GM06990 (cell line): ENCODE results near the gene PM20D1.

ENCODE experiments used
- DNase-seq: peaks from one replicate; pipeline ENCODE4 v3.0.0-alpha.2; 2011; ENCODE audit not compliant: insufficient read length; ENCODE audit errors: extremely low read depth
- H3K27me3 ChIP-seq: replicated peaks from 2 replicates; pipeline ENCODE4 v1.6.0; 2011; ENCODE audit warnings: low read length; ENCODE audit not compliant: control insufficient read depth, insufficient read depth
- H3K36me3 ChIP-seq: 2 replicates; pipeline ENCODE4 v1.5.1; 2011; ENCODE audit warnings: low read length; ENCODE audit not compliant: control insufficient read depth, insufficient read depth
- H3K4me3 ChIP-seq: replicated peaks from 2 replicates; pipeline ENCODE4 v1.5.1; 2011; ENCODE audit warnings: low read depth, mild to moderate bottlenecking, control low read depth, low read length
- TF ChIP-seq, protein P1 (sequence below): IDR thresholded peaks from 2 replicates; pipeline ENCODE4 v1.5.1; 2011; ENCODE audit warnings: low read length, control low read depth, mild to moderate bottlenecking, inconsistent platforms; ENCODE audit not compliant: insufficient read depth, poor library complexity, severe bottlenecking

Gene PM20D1

DNA sequence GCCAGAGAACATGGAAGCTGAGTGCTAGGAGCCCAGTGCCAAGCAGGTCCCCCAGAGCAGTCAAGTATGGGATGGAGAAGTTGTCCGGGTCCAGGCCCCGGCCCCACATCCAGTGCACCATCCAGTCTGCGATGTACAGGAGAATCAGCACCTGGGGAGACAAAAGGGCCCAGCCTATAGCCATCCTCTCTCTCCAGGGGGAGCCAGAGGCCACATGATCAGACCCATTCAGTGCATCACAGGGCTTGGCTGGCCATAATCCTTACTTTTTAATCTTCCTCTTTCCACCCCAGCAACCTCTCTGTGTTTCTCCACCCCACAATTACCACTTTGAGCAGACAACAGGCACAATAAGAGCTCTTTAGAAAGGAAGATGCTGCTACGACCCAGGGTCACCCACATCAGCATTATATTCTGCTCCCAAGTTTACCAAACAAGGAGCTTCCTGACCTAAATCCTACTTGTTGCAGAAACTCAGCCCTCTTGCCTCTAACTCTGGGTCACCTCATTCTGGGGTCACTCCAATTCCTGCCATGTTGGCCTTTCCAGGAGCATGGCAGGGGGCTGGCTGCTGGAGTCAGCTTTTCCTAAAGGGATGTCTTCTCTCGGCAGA is 58.3 kb downstream of the PM20D1 start:
- DNase-seq: no peak
- no peak overlapping the region for H3K4me3 ChIP-seq
- TF ChIP-seq, protein P1, sequence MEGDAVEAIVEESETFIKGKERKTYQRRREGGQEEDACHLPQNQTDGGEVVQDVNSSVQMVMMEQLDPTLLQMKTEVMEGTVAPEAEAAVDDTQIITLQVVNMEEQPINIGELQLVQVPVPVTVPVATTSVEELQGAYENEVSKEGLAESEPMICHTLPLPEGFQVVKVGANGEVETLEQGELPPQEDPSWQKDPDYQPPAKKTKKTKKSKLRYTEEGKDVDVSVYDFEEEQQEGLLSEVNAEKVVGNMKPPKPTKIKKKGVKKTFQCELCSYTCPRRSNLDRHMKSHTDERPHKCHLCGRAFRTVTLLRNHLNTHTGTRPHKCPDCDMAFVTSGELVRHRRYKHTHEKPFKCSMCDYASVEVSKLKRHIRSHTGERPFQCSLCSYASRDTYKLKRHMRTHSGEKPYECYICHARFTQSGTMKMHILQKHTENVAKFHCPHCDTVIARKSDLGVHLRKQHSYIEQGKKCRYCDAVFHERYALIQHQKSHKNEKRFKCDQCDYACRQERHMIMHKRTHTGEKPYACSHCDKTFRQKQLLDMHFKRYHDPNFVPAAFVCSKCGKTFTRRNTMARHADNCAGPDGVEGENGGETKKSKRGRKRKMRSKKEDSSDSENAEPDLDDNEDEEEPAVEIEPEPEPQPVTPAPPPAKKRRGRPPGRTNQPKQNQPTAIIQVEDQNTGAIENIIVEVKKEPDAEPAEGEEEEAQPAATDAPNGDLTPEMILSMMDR: peak; percentile 88
- H3K27me3 ChIP-seq: no peaks in the 10 kb centered on the region
- H3K36me3 ChIP-seq: no peaks in the 10 kb centered on the region

DNA sequence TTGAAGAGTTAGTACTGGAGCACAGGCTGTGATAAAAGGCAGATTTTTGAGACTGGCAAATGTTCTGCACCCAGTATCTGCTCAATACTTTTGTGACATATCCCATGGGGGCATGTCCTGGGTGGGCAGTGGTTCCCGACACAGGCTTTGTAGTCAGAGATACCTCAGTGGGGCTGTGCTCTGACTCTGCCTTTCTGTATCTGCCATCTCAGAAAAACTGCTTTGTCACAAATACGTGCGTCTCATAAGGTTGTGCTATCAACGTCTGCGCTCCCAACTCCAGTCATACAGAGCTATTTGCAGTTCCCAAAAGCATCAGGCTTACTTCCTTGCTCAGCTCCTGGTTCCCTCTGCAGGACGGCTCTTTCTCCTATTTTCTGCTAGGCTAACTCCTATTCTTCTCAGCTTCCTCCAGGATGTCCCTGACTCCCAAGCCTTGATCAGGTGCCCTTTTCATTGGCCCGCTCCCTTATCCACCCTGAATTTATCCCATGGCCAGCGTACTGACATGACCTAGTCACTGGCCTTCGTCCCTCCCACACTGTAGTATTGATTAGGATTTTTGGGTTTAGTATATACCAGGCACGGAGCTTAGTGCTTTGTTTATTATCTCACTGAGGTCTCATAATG is 62.5 kb downstream of the PM20D1 start:
- Histone ChIP-seq H3K36me3 (no peaks in the 10 kb centered on the region), H3K4me3 (no peak overlapping the region), H3K27me3 (no peaks in the 10 kb centered on the region; the same call in 1 of the 2 replicates)
- TF ChIP-seq, protein P1: no peak
- no peak for DNase-seq

DNA sequence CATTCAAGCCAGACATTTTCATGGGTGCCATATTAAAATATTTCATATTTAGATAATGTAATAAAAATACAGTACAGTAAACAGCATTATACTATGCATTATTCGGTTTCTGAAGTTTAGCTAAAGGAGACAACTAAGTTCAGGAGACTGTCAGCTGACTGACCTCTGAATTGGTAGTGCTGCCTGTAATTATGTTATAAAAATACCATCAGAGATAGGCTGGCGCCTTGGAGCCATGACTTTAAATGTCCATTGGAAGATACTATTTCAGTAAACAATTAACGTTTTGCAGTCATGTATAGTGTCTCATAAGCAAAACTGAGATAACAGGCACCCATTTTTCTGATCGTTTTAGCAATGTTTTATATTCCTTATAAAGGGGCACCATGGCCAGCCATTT is 63.3 kb downstream of the PM20D1 start:
- Histone ChIP-seq H3K4me3 (no peak overlapping the region), H3K27me3 (no peaks in the 10 kb centered on the region; the same call in 1 of the 2 replicates), H3K36me3 (no peaks in the 10 kb centered on the region)
- no peak for DNase-seq
- TF ChIP-seq, protein P1: no peak

DNA sequence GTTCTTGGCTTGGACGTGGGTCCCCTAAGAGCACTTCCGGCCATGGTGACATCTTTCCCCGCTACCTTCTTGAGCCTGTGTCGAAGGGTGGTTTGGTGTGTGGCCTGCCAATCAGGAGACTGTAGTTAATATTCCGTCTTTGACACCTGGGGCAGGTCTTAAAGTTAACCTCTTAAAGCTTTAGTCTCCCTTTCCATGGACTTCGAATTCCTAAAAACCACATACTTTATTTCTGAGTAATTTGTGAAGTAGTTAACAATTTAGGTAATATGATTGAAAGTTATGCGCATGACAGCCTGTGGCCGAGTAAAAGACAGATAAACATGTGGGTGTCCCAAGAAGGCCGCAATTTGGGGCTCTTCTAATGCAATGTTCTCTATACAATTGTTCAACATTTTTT is 64.5 kb downstream of the PM20D1 start:
- no peak for DNase-seq
- no peak overlapping the region for H3K4me3 ChIP-seq
- TF ChIP-seq, protein P1: no peak

DNA sequence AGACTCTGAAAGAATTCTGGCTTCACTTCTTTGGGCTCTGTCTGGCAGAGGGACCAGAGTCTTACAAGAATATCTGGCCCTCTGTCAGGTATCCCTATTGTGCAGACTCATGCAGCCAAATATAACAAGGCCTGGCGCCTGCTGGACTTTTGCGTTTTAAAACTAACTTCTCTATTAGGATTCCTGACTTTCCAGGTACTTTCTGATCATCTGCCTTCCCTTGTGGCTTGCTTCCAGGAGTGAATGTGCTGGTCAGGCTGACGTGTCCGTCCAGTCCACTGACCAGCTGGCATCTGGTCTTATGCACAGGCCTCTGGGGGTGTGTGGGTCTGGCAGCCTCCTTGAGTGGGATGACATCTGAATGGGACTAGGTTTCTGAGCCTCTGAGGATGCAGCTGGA is 66.0 kb downstream of the PM20D1 start:
- DNase-seq: no peak
- TF ChIP-seq, protein P1: no peak
- Histone ChIP-seq H3K27me3 (no peaks in the 10 kb centered on the region; the same call in 1 of the 2 replicates), H3K4me3 (no peak overlapping the region), H3K36me3 (no peaks in the 10 kb centered on the region)

More for the DNA sequence above, 64.5 kb downstream of the PM20D1 start:
- Histone ChIP-seq H3K36me3 (no peaks in the 10 kb centered on the region), H3K27me3 (no peaks in the 10 kb centered on the region; the same call in 1 of the 2 replicates)

DNA sequence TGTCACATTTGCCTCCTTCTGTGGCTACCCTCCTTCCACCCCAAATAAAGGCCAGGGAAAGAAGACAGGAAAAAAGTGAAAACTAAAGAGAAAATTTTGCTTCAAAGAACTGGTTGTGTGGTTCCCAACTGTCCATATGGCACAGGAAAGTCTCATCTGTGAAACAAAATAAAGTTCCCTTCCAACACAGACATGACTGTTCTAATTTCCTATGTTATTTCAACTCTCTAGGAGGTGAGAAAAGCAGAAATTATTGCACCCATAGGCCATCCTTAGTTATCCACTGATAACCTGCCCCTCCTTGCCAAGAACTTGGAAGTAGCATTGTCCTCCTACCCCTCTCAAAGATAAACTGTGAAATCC is 66.5 kb downstream of the PM20D1 start:
- no peak for DNase-seq
- Histone ChIP-seq H3K27me3 (no peaks in the 10 kb centered on the region; the same call in 1 of the 2 replicates), H3K36me3 (no peaks in the 10 kb centered on the region), H3K4me3 (no peak overlapping the region)
- TF ChIP-seq, protein P1: no peak
